ENCODE measurements around the gene PPP1R13B.

- TF ChIP-seq, protein P1, sequence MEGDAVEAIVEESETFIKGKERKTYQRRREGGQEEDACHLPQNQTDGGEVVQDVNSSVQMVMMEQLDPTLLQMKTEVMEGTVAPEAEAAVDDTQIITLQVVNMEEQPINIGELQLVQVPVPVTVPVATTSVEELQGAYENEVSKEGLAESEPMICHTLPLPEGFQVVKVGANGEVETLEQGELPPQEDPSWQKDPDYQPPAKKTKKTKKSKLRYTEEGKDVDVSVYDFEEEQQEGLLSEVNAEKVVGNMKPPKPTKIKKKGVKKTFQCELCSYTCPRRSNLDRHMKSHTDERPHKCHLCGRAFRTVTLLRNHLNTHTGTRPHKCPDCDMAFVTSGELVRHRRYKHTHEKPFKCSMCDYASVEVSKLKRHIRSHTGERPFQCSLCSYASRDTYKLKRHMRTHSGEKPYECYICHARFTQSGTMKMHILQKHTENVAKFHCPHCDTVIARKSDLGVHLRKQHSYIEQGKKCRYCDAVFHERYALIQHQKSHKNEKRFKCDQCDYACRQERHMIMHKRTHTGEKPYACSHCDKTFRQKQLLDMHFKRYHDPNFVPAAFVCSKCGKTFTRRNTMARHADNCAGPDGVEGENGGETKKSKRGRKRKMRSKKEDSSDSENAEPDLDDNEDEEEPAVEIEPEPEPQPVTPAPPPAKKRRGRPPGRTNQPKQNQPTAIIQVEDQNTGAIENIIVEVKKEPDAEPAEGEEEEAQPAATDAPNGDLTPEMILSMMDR (tag by site-specific recombination; IDR thresholded peaks at IDR 0.05): no peak
- TF ChIP-seq ZFP37 (tag by site-specific recombination; IDR thresholded peaks at IDR 0.05) (no peak), WT1 (tag by site-specific recombination; IDR thresholded peaks at IDR 0.05) (no peak), RBAK (tag by site-specific recombination; IDR thresholded peaks at IDR 0.05) (no peak), GLIS1 (tag by site-specific recombination; IDR thresholded peaks at IDR 0.05) (no peak), SALL2 (tag by site-specific recombination; IDR thresholded peaks at IDR 0.05; ENCODE audit: borderline replicate concordance) (no peak), YY1 (tag by site-specific recombination; IDR thresholded peaks at IDR 0.05) (no peak), ZNF133 (tag by site-specific recombination; IDR thresholded peaks at IDR 0.05) (no peak), ZNF274 (IDR thresholded peaks at IDR 0.05; ENCODE audit: low read length) (no peak), ZNF274 (tag by site-specific recombination; IDR thresholded peaks at IDR 0.05; ENCODE audit: borderline replicate concordance) (no peak), ZNF747 (tag by site-specific recombination; IDR thresholded peaks at IDR 0.05) (no peak), ZNF248 (tag by site-specific recombination; IDR thresholded peaks at IDR 0.05) (no peak), ZNF560 (tag by site-specific recombination; IDR thresholded peaks at IDR 0.05; ENCODE audit: borderline replicate concordance) (no peak)
Observed at GRCh38 chr14:103767336-103767894, 80.0 kb downstream of the PPP1R13B start.

All from HEK293 (cell line).